PFSK-1 (cell line): Measurements from ENCODE around the gene MRPL27.

ENCODE experiments used
- FOXP2 ChIP-seq: optimal IDR thresholded peaks from 2 replicates; pipeline ENCODE3; 2011; ENCODE audit warnings: borderline replicate concordance, control low read depth, inconsistent platforms; ENCODE audit not compliant: insufficient read depth; ENCODE audit errors: extremely low read length, extremely low read depth
- POLR2AphosphoS5 ChIP-seq: IDR thresholded peaks from 2 replicates; pipeline ENCODE4 v1.6.1; 2012; ENCODE audit warnings: low read depth, mild to moderate bottlenecking, control low read depth, low read length, moderate library complexity
- SIN3A ChIP-seq: IDR thresholded peaks from 2 replicates; pipeline ENCODE4 v1.6.1; 2012; ENCODE audit warnings: mild to moderate bottlenecking, low read length, moderate library complexity, borderline replicate concordance; ENCODE audit not compliant: insufficient read depth
- TAF1 ChIP-seq: IDR thresholded peaks from 2 replicates; pipeline ENCODE4 v1.6.1; 2012; ENCODE audit warnings: low read length, control low read depth, borderline replicate concordance; ENCODE audit not compliant: insufficient read depth
- TF ChIP-seq, protein P1 (sequence below), 2 experiments: IDR thresholded peaks; 2 replicates each; pipeline versions ENCODE4 v1.6.1 to v1.8.0; 2011 to 2012; ENCODE audit warnings: low read depth in 2 of 2, low read length in 2 of 2, control low read depth in 1 of 2, inconsistent platforms in 1 of 2, mild to moderate bottlenecking in 1 of 2, moderate library complexity in 1 of 2; ENCODE audit not compliant: insufficient read depth in 1 of 2

Gene MRPL27

DNA sequence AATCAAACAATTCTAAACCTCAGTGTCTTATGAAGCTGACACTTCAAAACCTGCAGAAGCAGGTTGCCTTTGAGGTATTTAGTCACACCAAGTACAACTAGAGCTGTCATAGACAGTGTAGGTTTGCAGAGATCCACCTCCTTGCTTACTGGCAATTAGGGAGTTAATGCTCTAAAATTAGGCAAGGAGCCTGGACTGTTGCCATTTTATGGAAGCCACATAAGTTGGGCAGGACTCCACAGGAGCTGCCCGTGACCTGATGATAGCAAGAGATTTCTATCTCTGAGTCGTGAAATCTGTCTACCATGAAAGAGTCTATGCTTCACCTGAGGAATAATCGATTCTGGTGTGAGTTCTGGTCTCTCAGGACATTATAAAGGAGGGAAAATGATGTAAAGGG, 8.9 kb upstream of the MRPL27 start:
- TF ChIP-seq TAF1 (no peak), FOXP2 (no peak), SIN3A (no peak), POLR2AphosphoS5 (no peak)
- TF ChIP-seq, protein P1, sequence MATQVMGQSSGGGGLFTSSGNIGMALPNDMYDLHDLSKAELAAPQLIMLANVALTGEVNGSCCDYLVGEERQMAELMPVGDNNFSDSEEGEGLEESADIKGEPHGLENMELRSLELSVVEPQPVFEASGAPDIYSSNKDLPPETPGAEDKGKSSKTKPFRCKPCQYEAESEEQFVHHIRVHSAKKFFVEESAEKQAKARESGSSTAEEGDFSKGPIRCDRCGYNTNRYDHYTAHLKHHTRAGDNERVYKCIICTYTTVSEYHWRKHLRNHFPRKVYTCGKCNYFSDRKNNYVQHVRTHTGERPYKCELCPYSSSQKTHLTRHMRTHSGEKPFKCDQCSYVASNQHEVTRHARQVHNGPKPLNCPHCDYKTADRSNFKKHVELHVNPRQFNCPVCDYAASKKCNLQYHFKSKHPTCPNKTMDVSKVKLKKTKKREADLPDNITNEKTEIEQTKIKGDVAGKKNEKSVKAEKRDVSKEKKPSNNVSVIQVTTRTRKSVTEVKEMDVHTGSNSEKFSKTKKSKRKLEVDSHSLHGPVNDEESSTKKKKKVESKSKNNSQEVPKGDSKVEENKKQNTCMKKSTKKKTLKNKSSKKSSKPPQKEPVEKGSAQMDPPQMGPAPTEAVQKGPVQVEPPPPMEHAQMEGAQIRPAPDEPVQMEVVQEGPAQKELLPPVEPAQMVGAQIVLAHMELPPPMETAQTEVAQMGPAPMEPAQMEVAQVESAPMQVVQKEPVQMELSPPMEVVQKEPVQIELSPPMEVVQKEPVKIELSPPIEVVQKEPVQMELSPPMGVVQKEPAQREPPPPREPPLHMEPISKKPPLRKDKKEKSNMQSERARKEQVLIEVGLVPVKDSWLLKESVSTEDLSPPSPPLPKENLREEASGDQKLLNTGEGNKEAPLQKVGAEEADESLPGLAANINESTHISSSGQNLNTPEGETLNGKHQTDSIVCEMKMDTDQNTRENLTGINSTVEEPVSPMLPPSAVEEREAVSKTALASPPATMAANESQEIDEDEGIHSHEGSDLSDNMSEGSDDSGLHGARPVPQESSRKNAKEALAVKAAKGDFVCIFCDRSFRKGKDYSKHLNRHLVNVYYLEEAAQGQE (IDR thresholded peaks at IDR 0.05; ENCODE audit: insufficient read depth in 1 of 2, low read depth in 2 of 2, low read length in 2 of 2), result no peak

DNA sequence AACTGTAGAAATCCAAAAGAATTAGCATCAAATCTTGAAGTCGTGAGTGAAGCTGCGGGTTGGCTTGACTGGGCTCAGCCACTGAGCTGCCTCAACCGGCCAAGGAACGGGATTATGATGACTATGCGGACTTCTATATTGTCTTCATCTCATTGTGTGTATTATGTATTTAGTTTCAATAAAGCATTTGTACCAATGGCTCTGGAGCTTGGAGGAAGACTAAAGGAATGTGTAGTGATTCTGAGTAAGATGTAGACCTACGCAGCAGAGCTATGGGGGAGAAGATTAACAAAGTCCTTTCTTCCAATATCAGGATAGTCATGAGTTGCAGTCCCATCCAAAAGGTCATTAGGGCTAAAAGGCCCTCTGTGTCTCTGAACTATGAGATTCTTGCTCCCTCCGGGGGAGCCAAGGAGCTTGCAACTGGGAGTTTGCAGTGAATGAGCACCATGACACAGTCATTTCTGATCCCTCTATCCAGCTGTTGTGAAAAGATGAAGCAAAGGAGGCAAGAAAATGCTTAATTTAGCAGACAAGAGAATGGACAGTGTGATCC, 8.4 kb upstream of the MRPL27 start:
- TF ChIP-seq FOXP2, result no peak
- TF ChIP-seq TAF1, result no peak
- TF ChIP-seq SIN3A, result no peak
- TF ChIP-seq POLR2AphosphoS5, result 0 out of 2 replicates have a peak, but pooled peaks have one; percentile 15

DNA sequence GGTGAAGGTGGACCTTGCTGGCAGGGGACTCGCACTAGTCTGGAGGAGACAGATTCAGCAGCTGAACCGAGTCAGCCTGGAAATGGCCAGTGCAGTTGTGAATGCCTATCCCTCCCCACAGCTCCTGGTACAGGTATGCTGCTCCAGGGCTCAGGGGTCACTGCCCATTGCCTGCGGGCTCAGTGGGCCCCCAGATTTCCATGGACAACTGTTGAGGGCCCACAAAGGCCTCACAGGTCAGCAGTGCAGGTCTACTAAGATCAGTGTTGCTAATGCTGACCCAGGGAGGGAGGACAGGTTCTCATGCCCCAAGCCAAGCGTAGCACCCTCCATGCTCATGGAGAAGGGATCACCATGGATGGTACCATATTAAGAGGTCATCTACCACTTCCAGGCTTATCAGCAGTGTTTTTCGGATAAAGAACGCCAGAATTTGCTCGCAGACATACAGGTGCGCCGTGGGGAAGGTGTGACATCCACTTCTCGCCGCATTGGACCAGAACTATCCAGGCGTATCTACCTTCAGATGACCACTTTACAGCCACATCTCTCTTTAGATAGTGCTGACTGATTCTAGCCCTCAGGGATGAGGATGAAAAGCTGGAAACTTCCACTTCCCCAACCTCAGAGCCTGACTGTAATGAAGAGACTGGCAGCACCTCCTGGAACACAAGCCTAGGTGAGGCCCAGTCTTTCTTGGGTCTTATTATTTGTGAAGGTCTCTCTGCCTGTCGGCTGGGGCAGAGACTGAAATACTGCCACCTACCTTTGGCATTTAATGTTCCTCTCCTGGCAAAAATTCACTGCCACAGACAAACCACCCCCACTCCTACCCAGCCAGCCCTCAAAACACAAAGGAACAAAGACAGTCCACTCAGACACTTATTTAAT, 7.6 kb upstream of the MRPL27 start:
- TF ChIP-seq SIN3A (no peak), POLR2AphosphoS5 (peak; percentile 52; the same call in 1 of the 2 replicates)
- TF ChIP-seq, protein P1 (IDR thresholded peaks at IDR 0.05; ENCODE audit: insufficient read depth in 1 of 2, low read depth in 2 of 2, low read length in 2 of 2), result no peak

DNA sequence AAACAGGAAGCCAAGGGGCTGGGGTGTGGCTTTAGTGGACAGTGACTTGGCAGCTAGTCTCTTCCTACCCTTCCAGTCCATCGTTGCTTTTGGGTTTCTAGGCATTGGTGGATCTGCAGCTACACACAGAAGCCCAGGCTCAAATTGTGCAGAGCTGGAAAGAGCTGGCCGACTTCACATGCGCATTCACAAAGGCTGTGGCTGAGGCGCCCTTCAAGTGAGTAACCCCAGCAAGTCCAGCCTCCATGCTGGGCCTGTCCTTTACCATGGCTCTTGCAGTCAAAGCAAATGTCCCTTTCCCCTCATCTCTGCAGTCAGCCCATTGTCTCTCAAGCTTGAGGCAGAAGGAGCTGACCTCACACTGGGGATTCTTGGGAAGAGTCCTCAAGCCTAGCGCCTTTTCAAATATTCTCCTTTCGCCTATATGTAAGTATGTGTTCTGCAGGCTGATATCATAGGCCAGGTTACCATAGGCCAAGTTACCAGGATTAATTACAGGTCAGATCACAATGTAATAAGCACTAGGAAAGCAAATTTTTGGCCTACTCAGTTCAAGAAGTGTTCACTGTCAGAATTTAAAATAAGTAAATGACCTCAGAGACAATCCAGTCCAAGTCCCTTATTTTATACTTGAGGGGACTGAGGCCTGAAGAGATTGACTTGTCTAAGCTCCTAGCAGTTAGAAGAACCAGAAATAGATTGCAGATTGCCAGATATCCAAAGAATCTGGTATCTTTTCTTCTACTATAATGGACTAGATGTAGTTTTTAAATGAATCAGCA, 6.6 kb upstream of the MRPL27 start:
- no peak for TF ChIP-seq TAF1
- TF ChIP-seq, protein P1 (IDR thresholded peaks at IDR 0.05; ENCODE audit: insufficient read depth in 1 of 2, low read depth in 2 of 2, low read length in 2 of 2), result no peak

DNA sequence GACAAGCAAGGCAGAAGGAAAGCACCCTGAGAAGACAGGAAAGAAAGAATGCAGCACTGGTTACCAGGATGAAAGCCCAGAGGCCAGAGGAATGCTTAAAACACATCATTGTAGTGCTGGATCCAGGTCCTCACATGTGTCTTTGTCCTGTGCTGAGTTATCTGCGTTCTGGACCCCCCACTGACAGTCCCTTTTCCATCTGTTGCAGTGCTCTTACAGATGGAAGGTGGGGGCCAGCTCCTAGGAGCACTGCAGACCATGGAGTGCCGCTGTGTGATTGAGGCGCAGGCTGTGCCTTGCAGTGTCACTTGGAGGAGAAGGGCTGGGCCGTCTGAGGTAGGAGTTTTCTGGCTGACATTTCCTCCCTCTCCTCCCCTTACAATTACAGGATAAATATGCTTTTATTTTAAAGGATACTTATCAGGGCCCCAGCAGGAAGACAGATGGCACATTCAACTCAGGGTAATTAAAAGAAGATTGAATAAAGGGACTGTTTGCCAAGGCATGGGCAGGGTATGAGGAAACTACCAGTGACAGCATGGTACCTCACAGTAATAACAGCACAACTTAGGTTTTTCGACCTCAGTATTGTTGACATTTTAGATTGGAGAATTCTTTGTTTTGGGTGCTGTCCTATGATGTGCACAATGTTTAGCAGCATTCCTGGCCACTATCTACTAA, 3.0 kb upstream of the MRPL27 start:
- TF ChIP-seq, protein P1 (IDR thresholded peaks at IDR 0.05; ENCODE audit: insufficient read depth in 1 of 2, low read depth in 2 of 2, low read length in 2 of 2), result no peak
- TF ChIP-seq POLR2AphosphoS5 (no peak), FOXP2 (no peak), TAF1 (no peak), SIN3A (no peak)
